Activated B cell treated with CpG ODN at 0.5 μM for 24 hours (primary cell): ENCODE measurements around the gene CLEC9A. TPM values are rescaled to one million over a fixed set of nuclear protein-coding genes. Genes with fewer than 3 reads are reported as not detected.

Source experiments
- ATAC-seq: fragments of 200-7000 bp; cut with Tn5 transposase; one replicate; pipeline ENCODE4 v1.10.0; 2021; ENCODE audit warnings: low read depth, mild to moderate bottlenecking, moderate library complexity
- CTCF ChIA-PET: fragments of 350-600 bp; sonication (Branson Sonifier 250); formaldehyde crosslinking; loops from one replicate; lab custom pipeline; 2021; ENCODE audit warnings: antibody characterized with exemption; lab: Charles Lee
- POLR2A ChIA-PET: fragments of 350-600 bp; sonication (Branson Sonifier 250); formaldehyde crosslinking; loops from one replicate; lab custom pipeline; 2021; ENCODE audit warnings: antibody characterized with exemption; lab: Charles Lee
- DNase-seq: peaks from one replicate; pipeline ENCODE4 v3.0.0; 2022
- H3K27ac Mint-ChIP-seq: one replicate; pipeline ENCODE4 v1.8.0; 2020; ENCODE audit warnings: mixed read lengths
- H3K27me3 Mint-ChIP-seq: one replicate; pipeline ENCODE4 v1.8.0; 2021; ENCODE audit warnings: mixed read lengths
- H3K36me3 Mint-ChIP-seq: one replicate; pipeline ENCODE4 v1.8.0; 2021; ENCODE audit warnings: low read depth, mixed read lengths
- H3K4me1 Mint-ChIP-seq: one replicate; pipeline ENCODE4 v1.8.0; 2021; ENCODE audit warnings: mixed read lengths
- H3K4me3 Mint-ChIP-seq: one replicate; pipeline ENCODE4 v1.8.0; 2020; ENCODE audit warnings: mild to moderate bottlenecking, mixed read lengths
- H3K9me3 Mint-ChIP-seq: one replicate; pipeline ENCODE4 v1.8.0; 2020; ENCODE audit warnings: mixed read lengths
- CTCF ChIP-seq: fragments of 200-600 bp; IDR thresholded peaks from one replicate; pipeline ENCODE4 v1.8.0; 2022; ENCODE audit warnings: antibody characterized with exemption, mild to moderate bottlenecking
- intact Hi-C: fragments of 100-400 bp; cut with micrococcal nuclease; formaldehyde crosslinking; loops from one replicate; pipeline ENCODE4 v1.15.1; 2024
- total RNA-seq: library from RNA; stranded (reverse); gene quantifications from 2 replicates; pipeline ENCODE4 v1.2.3, GENCODE V29; 2022

The CLEC9A gene
- total RNA-seq, 1 donor from 2014 or later = not detected

GRCh38 chr12:10069976-10070375 is 39.5 kb downstream of the CLEC9A start:
- DNase-seq = no peak
- H3K27ac Mint-ChIP-seq = no peak overlapping the region
- ChIA-PET POLR2A (no interaction called here), CTCF (no interaction called here)
- no peaks in the 10 kb centered on the region for H3K9me3 Mint-ChIP-seq
- H3K4me3 Mint-ChIP-seq = no peak overlapping the region
- intact Hi-C loops = no loop called here
- ATAC-seq = no peak
- no peaks in the 10 kb centered on the region for H3K36me3 Mint-ChIP-seq
- no peak for TF ChIP-seq CTCF
- H3K4me1 Mint-ChIP-seq = peaks cover 14% of the 10 kb centered on the region
- peaks cover 20% of the 10 kb centered on the region for H3K27me3 Mint-ChIP-seq

GRCh38 chr12:10070380-10070779 is 39.9 kb downstream of the CLEC9A start:
- Mint-ChIP-seq H3K4me3 (no peak overlapping the region), H3K27ac (no peak overlapping the region), H3K9me3 (no peaks in the 10 kb centered on the region), H3K4me1 (peaks cover 14% of the 10 kb centered on the region), H3K27me3 (peaks cover 20% of the 10 kb centered on the region), H3K36me3 (no peaks in the 10 kb centered on the region)
- ATAC-seq (no peak), DNase-seq (no peak)
- intact Hi-C loops = no loop called here
- ChIA-PET CTCF (no interaction called here), POLR2A (no interaction called here)
- TF ChIP-seq CTCF = no peak

- ChIA-PET POLR2A (no interaction called here), CTCF (no interaction called here)
- Mint-ChIP-seq H3K27ac (no peak overlapping the region), H3K4me1 (peaks cover 14% of the 10 kb centered on the region), H3K4me3 (no peak overlapping the region), H3K9me3 (no peaks in the 10 kb centered on the region), H3K36me3 (no peaks in the 10 kb centered on the region), H3K27me3 (peaks cover 15% of the 10 kb centered on the region)
- ATAC-seq = no peak
- DNase-seq = no peak
- intact Hi-C loops = no loop called here
- no peak for TF ChIP-seq CTCF
These were observed 41.6 kb downstream of the CLEC9A start for GRCh38 chr12:10072131-10072530.

- Mint-ChIP-seq H3K27me3 (peaks cover 12% of the 10 kb centered on the region), H3K9me3 (no peaks in the 10 kb centered on the region), H3K4me1 (peaks cover 14% of the 10 kb centered on the region), H3K4me3 (no peak overlapping the region), H3K27ac (no peak overlapping the region), H3K36me3 (no peaks in the 10 kb centered on the region)
- ChIA-PET POLR2A (no interaction called here), CTCF (no interaction called here)
- DNase-seq (no peak), ATAC-seq (no peak)
- intact Hi-C loops = no loop called here
- TF ChIP-seq CTCF = no peak
These were observed 42.8 kb downstream of the CLEC9A start for GRCh38 chr12:10073261-10073660.

GRCh38 chr12:10075451-10075850 is 45.0 kb downstream of the CLEC9A start:
- no peaks in the 10 kb centered on the region for H3K36me3 Mint-ChIP-seq
- H3K4me1 Mint-ChIP-seq = peaks cover 8% of the 10 kb centered on the region
- H3K27ac Mint-ChIP-seq = no peak overlapping the region
- DNase-seq (no peak), ATAC-seq (no peak)
- ChIA-PET POLR2A (no interaction called here), CTCF (no interaction called here)
- intact Hi-C loops = no loop called here
- TF ChIP-seq CTCF = no peak
- no peaks in the 10 kb centered on the region for H3K9me3 Mint-ChIP-seq
- peaks cover 8% of the 10 kb centered on the region for H3K27me3 Mint-ChIP-seq
- H3K4me3 Mint-ChIP-seq = no peak overlapping the region
